NCI-H345 treated with DMSO at 0.1 percent for 48 hours (cell line): ENCODE results near the gene BCORL1.

Experiments
- DNase-seq: peaks from one replicate; lab custom pipeline; 2025; ENCODE audit not compliant: unreplicated experiment; lab: John Stamatoyannopoulos, UW

The BCORL1 gene

GRCh38 chrX:130060122-130061069 is 78.0 kb downstream of the BCORL1 start:
- peak; percentile 16 for DNase-seq

GRCh38 chrX:130066975-130067615 is 84.7 kb downstream of the BCORL1 start:
- no peak for DNase-seq

- DNase-seq: no peak
Observed at GRCh38 chrX:130071611-130072344, 89.3 kb downstream of the BCORL1 start.

GRCh38 chrX:130072345-130072740 is 89.9 kb downstream of the BCORL1 start:
- no peak for DNase-seq

- no peak for DNase-seq
Observed at GRCh38 chrX:130075777-130076176, 93.3 kb downstream of the BCORL1 start.

GRCh38 chrX:130079824-130080406 is 97.5 kb downstream of the BCORL1 start:
- peak; percentile 51 for DNase-seq

GRCh38 chrX:130080791-130081367 is 98.4 kb downstream of the BCORL1 start:
- DNase-seq: no peak

GRCh38 chrX:130081421-130082045 is 99.1 kb downstream of the BCORL1 start:
- DNase-seq: no peak

- no peak for DNase-seq
Observed at GRCh38 chrX:130082244-130083106, 100.0 kb downstream of the BCORL1 start.

- no peak for DNase-seq
Observed at GRCh38 chrX:130083107-130083490, 100.7 kb downstream of the BCORL1 start.

- no peak for DNase-seq
Observed at GRCh38 chrX:130083656-130084382, 101.4 kb downstream of the BCORL1 start.

- DNase-seq: no peak
Observed at GRCh38 chrX:130084631-130085237, 102.3 kb downstream of the BCORL1 start.

GRCh38 chrX:130085551-130086446 is 103.4 kb downstream of the BCORL1 start:
- DNase-seq: no peak

GRCh38 chrX:130086447-130087206 is 104.2 kb downstream of the BCORL1 start:
- DNase-seq: no peak

- DNase-seq: no peak
Observed at GRCh38 chrX:130090364-130090763, 107.9 kb downstream of the BCORL1 start.

GRCh38 chrX:130091980-130092522 is 109.6 kb downstream of the BCORL1 start:
- DNase-seq: no peak
